Measurements from ENCODE around the gene PHF5A. TPM values are rescaled to one million over a fixed set of nuclear protein-coding genes. Genes with fewer than 3 reads are reported as not detected.

The PHF5A gene
- total RNA-seq, 4 donors from 2014 or later = 33.8 to 43.5 (median 38.9) TPM

- peak overlapping the region; percentile 96 to 98 (median 96) for H3K27ac ChIP-seq
- H3K4me3 ChIP-seq = no peak overlapping the region
- TF ChIP-seq CTCF (IDR thresholded peaks at IDR 0.05 in 4 of 5, conservative IDR thresholded peaks at IDR 0.05 in 1 of 5) (no peak), POLR2A (IDR thresholded peaks at IDR 0.05) (no peak)
- intact Hi-C loops (cut with DNase I; ENCODE audit: low total_unique reads) (no loop called here), in situ Hi-C loops (cut with MboI; ENCODE audit: low sequenced_read_pairs in 4 of 4) (no loop called here)
- H3K9me3 ChIP-seq = no peaks in the 10 kb centered on the region
- peaks cover 0 to 43% of the 10 kb centered on the region in 2 donors for H3K36me3 ChIP-seq
- ATAC-seq (peak in 1 of 2 donors; percentile 37), DNase-seq (no peak)
- no peaks in the 10 kb centered on the region for H3K27me3 ChIP-seq
- H3K4me1 ChIP-seq = peaks cover 75 to 77% of the 10 kb centered on the region in 2 donors
Measured at GRCh38 chr22:41501209-41501608, 32.7 kb upstream of the PHF5A start.

- intact Hi-C loops (cut with DNase I; ENCODE audit: low total_unique reads) = no loop called here
- Histone ChIP-seq H3K27me3 (no peaks in the 10 kb centered on the region), H3K27ac (peak overlapping the region; percentile 96 to 98 (median 96)), H3K4me3 (no peak overlapping the region), H3K4me1 (peaks cover 70% of the 10 kb centered on the region in 2 donors), H3K9me3 (no peaks in the 10 kb centered on the region), H3K36me3 (peaks cover 0 to 42% of the 10 kb centered on the region in 2 donors)
- in situ Hi-C loops (cut with MboI; ENCODE audit: low sequenced_read_pairs in 4 of 4) = no loop called here
- ATAC-seq = no peak
- TF ChIP-seq POLR2A (IDR thresholded peaks at IDR 0.05) = no peak
- no peak for TF ChIP-seq CTCF (IDR thresholded peaks at IDR 0.05 in 4 of 5, conservative IDR thresholded peaks at IDR 0.05 in 1 of 5)
- DNase-seq = no peak
Measured at GRCh38 chr22:41500303-41500702, 31.8 kb upstream of the PHF5A start.

- Histone ChIP-seq H3K27ac (peak overlapping the region; percentile 96 to 98 (median 96)), H3K27me3 (no peaks in the 10 kb centered on the region), H3K4me3 (no peak overlapping the region), H3K36me3 (peaks cover 0 to 40% of the 10 kb centered on the region in 2 donors), H3K9me3 (no peaks in the 10 kb centered on the region), H3K4me1 (peaks cover 70% of the 10 kb centered on the region in 2 donors)
- DNase-seq (no peak), ATAC-seq (no peak)
- intact Hi-C loops (cut with DNase I; ENCODE audit: low total_unique reads) = no loop called here
- in situ Hi-C loops (cut with MboI; ENCODE audit: low sequenced_read_pairs in 4 of 4) = no loop called here
- TF ChIP-seq POLR2A (IDR thresholded peaks at IDR 0.05) (no peak), CTCF (IDR thresholded peaks at IDR 0.05 in 4 of 5, conservative IDR thresholded peaks at IDR 0.05 in 1 of 5) (no peak)
Measured at GRCh38 chr22:41499624-41500280, 31.3 kb upstream of the PHF5A start.

- no peak for ATAC-seq
- H3K9me3 ChIP-seq = no peaks in the 10 kb centered on the region
- H3K27ac ChIP-seq = peak overlapping the region; percentile 96 to 98 (median 96)
- peaks cover 70 to 72% of the 10 kb centered on the region in 2 donors for H3K4me1 ChIP-seq
- DNase-seq = no peak
- H3K36me3 ChIP-seq = peaks cover 0 to 40% of the 10 kb centered on the region in 2 donors
- in situ Hi-C loops (cut with MboI; ENCODE audit: low sequenced_read_pairs in 4 of 4) (no loop called here), intact Hi-C loops (cut with DNase I; ENCODE audit: low total_unique reads) (no loop called here)
- H3K4me3 ChIP-seq = no peak overlapping the region
- H3K27me3 ChIP-seq = no peaks in the 10 kb centered on the region
- TF ChIP-seq CTCF (IDR thresholded peaks at IDR 0.05 in 4 of 5, conservative IDR thresholded peaks at IDR 0.05 in 1 of 5) = no peak
- TF ChIP-seq POLR2A (IDR thresholded peaks at IDR 0.05) = no peak
Measured at GRCh38 chr22:41498303-41498835, 29.9 kb upstream of the PHF5A start.
